Progenitor cell of endocrine pancreas (in vitro differentiated cells): ENCODE measurements around the gene CXCL5. TPM values are rescaled to one million over a fixed set of nuclear protein-coding genes. Genes with fewer than 3 reads are reported as not detected.
"Not testable (repeated sequence)": the region's sequence is repeated elsewhere in the genome, so short reads cannot be mapped to it uniquely, and the experiment has no call there.

ENCODE experiments used
- DNase-seq: peaks from one replicate; pipeline ENCODE4 v3.0.0; 2021; ENCODE audit warnings: low spot score; ENCODE audit not compliant: unreplicated experiment
- H3K27ac Mint-ChIP-seq: 2 replicates; pipeline ENCODE4 v1.8.0; 2021; ENCODE audit warnings: mild to moderate bottlenecking, moderate library complexity, mixed read lengths
- H3K27me3 Mint-ChIP-seq: 2 replicates; pipeline ENCODE4 v1.8.0; 2021; ENCODE audit warnings: mixed read lengths
- H3K36me3 Mint-ChIP-seq: 2 replicates; pipeline ENCODE4 v1.8.0; 2022; ENCODE audit warnings: mixed read lengths; ENCODE audit not compliant: insufficient read depth
- H3K4me1 Mint-ChIP-seq: 2 replicates; pipeline ENCODE4 v1.8.0; 2021; ENCODE audit warnings: low read depth, mixed read lengths
- H3K4me3 Mint-ChIP-seq: 2 replicates; pipeline ENCODE4 v1.8.0; 2021; ENCODE audit warnings: low read depth, mild to moderate bottlenecking, moderate library complexity, mixed read lengths
- H3K9me3 Mint-ChIP-seq: 2 replicates; pipeline ENCODE4 v1.8.0; 2021; ENCODE audit warnings: low read depth, mixed read lengths
- CTCF ChIP-seq: fragments of 200-600 bp; sonication (generic); IDR thresholded peaks from one replicate; pipeline ENCODE4 v1.5.0; 2021; ENCODE audit warnings: antibody characterized with exemption, mild to moderate bottlenecking; ENCODE audit not compliant: unreplicated experiment
- total RNA-seq: library from RNA; stranded (reverse); gene quantifications from 2 replicates; pipeline ENCODE4 v1.2.1, GENCODE V29; 2021

CXCL5 gene
- total RNA-seq, 1 donor from 2014 or later = 0.34 TPM

- Mint-ChIP-seq H3K9me3 (no peaks in the 10 kb centered on the region), H3K4me1 (peaks cover 4% of the 10 kb centered on the region), H3K27me3 (peaks cover 8% of the 10 kb centered on the region), H3K36me3 (no peaks in the 10 kb centered on the region), H3K27ac (no peak within 1 kb of the TSS), H3K4me3 (no peak within 1 kb of the TSS)
- no peak for DNase-seq
- no peak for TF ChIP-seq CTCF
Observed at GRCh38 chr4:73988061-73988460, 10.4 kb downstream of the CXCL5 start, which contains the start of gene PPBP. Gene PPBP, minus strand, starts transcription at chr4:73988190. Its CDS starts 87 bp downstream, at chr4:73988103.

GRCh38 chr4:73985528-73985852 lies 13.0 kb downstream of the CXCL5 start:
- H3K27me3 Mint-ChIP-seq = peaks cover 24% of the 10 kb centered on the region
- H3K36me3 Mint-ChIP-seq = no peaks in the 10 kb centered on the region
- DNase-seq = no peak
- no peaks in the 10 kb centered on the region for H3K9me3 Mint-ChIP-seq
- H3K4me1 Mint-ChIP-seq = peaks cover 7% of the 10 kb centered on the region
- TF ChIP-seq CTCF = no peak
- no peak overlapping the region for H3K27ac Mint-ChIP-seq
- H3K4me3 Mint-ChIP-seq = no peak overlapping the region

- H3K4me1 Mint-ChIP-seq = peaks cover 4% of the 10 kb centered on the region
- no peak overlapping the region for H3K27ac Mint-ChIP-seq
- H3K27me3 Mint-ChIP-seq = peaks cover 26% of the 10 kb centered on the region
Observed at GRCh38 chr4:73984736-73985527, 13.5 kb downstream of the CXCL5 start.

GRCh38 chr4:73981175-73981574 lies 17.3 kb downstream of the CXCL5 start:
- DNase-seq, H3K36me3 Mint-ChIP-seq, H3K27ac Mint-ChIP-seq, H3K9me3 Mint-ChIP-seq: not testable (repeated sequence)
- H3K4me3 Mint-ChIP-seq = peak overlapping the region; percentile 17
- H3K27me3 Mint-ChIP-seq = peaks cover 23% of the 10 kb centered on the region
- peaks cover 15% of the 10 kb centered on the region for H3K4me1 Mint-ChIP-seq

More at GRCh38 chr4:73984736-73985527, 13.5 kb downstream of the CXCL5 start:
- no peak for TF ChIP-seq CTCF
- no peak overlapping the region for H3K4me3 Mint-ChIP-seq
- no peaks in the 10 kb centered on the region for H3K9me3 Mint-ChIP-seq
- DNase-seq = no peak
- H3K36me3 Mint-ChIP-seq = no peaks in the 10 kb centered on the region

- peaks cover 23% of the 10 kb centered on the region for H3K27me3 Mint-ChIP-seq
- no peak overlapping the region for H3K4me3 Mint-ChIP-seq
- H3K27ac Mint-ChIP-seq = no peak overlapping the region
- TF ChIP-seq CTCF = no peak
- DNase-seq = no peak
- peaks cover 3% of the 10 kb centered on the region for H3K9me3 Mint-ChIP-seq
- H3K4me1 Mint-ChIP-seq = peaks cover 15% of the 10 kb centered on the region
- H3K36me3 Mint-ChIP-seq = no peaks in the 10 kb centered on the region
Observed at GRCh38 chr4:73979407-73979957, 19.0 kb downstream of the CXCL5 start.

- no peak overlapping the region for H3K4me3 Mint-ChIP-seq
Observed at GRCh38 chr4:73978886-73979285, 19.6 kb downstream of the CXCL5 start.

More at GRCh38 chr4:73978886-73979285, 19.6 kb downstream of the CXCL5 start:
- no peak for TF ChIP-seq CTCF
- Mint-ChIP-seq H3K27me3 (peaks cover 23% of the 10 kb centered on the region), H3K4me1 (peaks cover 15% of the 10 kb centered on the region), H3K9me3 (peaks cover 4% of the 10 kb centered on the region), H3K27ac (no peak overlapping the region), H3K36me3 (no peaks in the 10 kb centered on the region)
- DNase-seq = no peak
